Stimulated activated CD4-positive, alpha-beta T cell treated with anti-CD3 and anti-CD28 coated beads, Interleukin-12 subunit alpha, Interleukin-12 subunit beta, amount 100 ng/mL, for 4 hours (primary cell): ENCODE results near the gene P2RX3.

ENCODE experiments used
- DNase-seq: peaks from one replicate; pipeline ENCODE4 v3.0.0-alpha.2; 2020

Gene P2RX3

GRCh38 chr11:57405271-57405860, 67.2 kb downstream of the P2RX3 start:
- no peak for DNase-seq

GRCh38 chr11:57406337-57406904, 68.3 kb downstream of the P2RX3 start:
- peak; percentile 34 for DNase-seq

- no peak for DNase-seq
Measured at GRCh38 chr11:57407010-57407920, 69.1 kb downstream of the P2RX3 start.

GRCh38 chr11:57407941-57408475, 69.9 kb downstream of the P2RX3 start:
- DNase-seq, result no peak

- no peak for DNase-seq
Measured at GRCh38 chr11:57408771-57409170, 70.6 kb downstream of the P2RX3 start.

- no peak for DNase-seq
Measured at GRCh38 chr11:57409321-57410100, 71.4 kb downstream of the P2RX3 start.

GRCh38 chr11:57410287-57410686, 72.1 kb downstream of the P2RX3 start:
- DNase-seq, result no peak

GRCh38 chr11:57413681-57414080, 75.5 kb downstream of the P2RX3 start:
- DNase-seq, result no peak

- DNase-seq, result no peak
Measured at GRCh38 chr11:57414612-57415212, 76.6 kb downstream of the P2RX3 start.

- no peak for DNase-seq
Measured at GRCh38 chr11:57416436-57416835, 78.3 kb downstream of the P2RX3 start.

GRCh38 chr11:57417056-57417455, 78.9 kb downstream of the P2RX3 start:
- no peak for DNase-seq

GRCh38 chr11:57418131-57418530, 80.0 kb downstream of the P2RX3 start:
- DNase-seq, result no peak

GRCh38 chr11:57419146-57419545, 81.0 kb downstream of the P2RX3 start:
- DNase-seq, result no peak

GRCh38 chr11:57421066-57421465, 82.9 kb downstream of the P2RX3 start:
- no peak for DNase-seq

GRCh38 chr11:57421805-57422204, 83.7 kb downstream of the P2RX3 start:
- no peak for DNase-seq
